SK-N-SH (cell line): ENCODE measurements around the gene TIGIT. TPM values are rescaled to one million over a fixed set of nuclear protein-coding genes. Genes with fewer than 3 reads are reported as not detected.

ENCODE experiments used
- CTCF ChIA-PET: fragments of 300-600, 350-600 bp; formaldehyde crosslinking; extraction: SDS; loops from one replicate; lab custom pipeline; 2021; lab: Yijun Ruan, JAX
- POLR2A ChIA-PET: fragments of 350-600 bp; sonication (Branson Sonifier 250); formaldehyde crosslinking; extraction: SDS; loops from one replicate; lab custom pipeline; 2020; ENCODE audit warnings: antibody characterized with exemption, inconsistent platforms; lab: Yijun Ruan, JAX
- DNase-seq: peaks from one replicate; pipeline ENCODE4 v3.0.0; 2012
- H2AFZ ChIP-seq: fragments of 200-600 bp; sonication (generic); 2 replicates; pipeline ENCODE4 v1.8.1; 2016; ENCODE audit warnings: antibody characterized with exemption, mild to moderate bottlenecking, low read depth
- H3F3A ChIP-seq: fragments of 200-600 bp; sonication (generic); replicated peaks from 2 replicates; pipeline ENCODE3; 2016; ENCODE audit warnings: antibody characterized with exemption, mild to moderate bottlenecking; ENCODE audit not compliant: insufficient read depth
- H3K27ac ChIP-seq, 2 experiments: fragments of 200-500 bp in 1 of 2; fragments of 200-600 bp in 1 of 2; sonication (Bioruptor generic) in 1 of 2; sonication (generic), shearing (Covaris generic) in 1 of 2; 2 replicates each; pipeline versions ENCODE4 v1.5.1 to v1.6.1; 2014 to 2016; ENCODE audit warnings: low read depth in 2 of 2, inconsistent platforms in 1 of 2, low read length in 1 of 2, mild to moderate bottlenecking in 1 of 2, mixed read lengths in 1 of 2
- H3K27me3 ChIP-seq: fragments of 200-600 bp; sonication (generic), shearing (Covaris generic); 2 replicates; pipeline ENCODE4 v1.6.1; 2016; ENCODE audit warnings: mixed run types; ENCODE audit not compliant: insufficient read depth
- H3K36me3 ChIP-seq, 2 experiments: fragments of 200-500 bp in 1 of 2; fragments of 200-600 bp in 1 of 2; sonication (Bioruptor generic) in 1 of 2; sonication (generic) in 1 of 2; replicated peaks in 1 of 2; 2 replicates each; pipeline versions ENCODE3 to v1.5.1; 2014 to 2016; ENCODE audit warnings: low read length in 1 of 2, mild to moderate bottlenecking in 1 of 2; ENCODE audit not compliant: insufficient read depth in 2 of 2, control insufficient read depth in 1 of 2
- H3K4me1 ChIP-seq, 2 experiments: fragments of 200-500 bp in 1 of 2; fragments of 200-600 bp in 1 of 2; sonication (Bioruptor generic) in 1 of 2; sonication (generic), shearing (Covaris generic) in 1 of 2; 2 replicates each; pipeline versions ENCODE4 v1.5.1 to v1.6.1; 2014 to 2016; ENCODE audit warnings: low read depth in 1 of 2, low read length in 1 of 2, mixed run types in 1 of 2; ENCODE audit not compliant: insufficient read depth in 2 of 2, control insufficient read depth in 1 of 2
- H3K4me2 ChIP-seq: fragments of 200-600 bp; sonication (generic), shearing (Covaris generic); 2 replicates; pipeline ENCODE4 v1.6.1; 2017; ENCODE audit warnings: mixed run types
- H3K4me3 ChIP-seq, 2 experiments: fragments of 200-500 bp in 1 of 2; fragments of 200-600 bp in 1 of 2; sonication (Bioruptor generic) in 1 of 2; sonication (generic), shearing (Covaris generic) in 1 of 2; 2 replicates each; pipeline versions ENCODE4 v1.5.1 to v1.8.1; 2014 to 2016; ENCODE audit warnings: low read depth in 2 of 2, inconsistent platforms in 1 of 2, low read length in 1 of 2, mild to moderate bottlenecking in 1 of 2, mixed read lengths in 1 of 2, moderate library complexity in 1 of 2
- H3K79me2 ChIP-seq: fragments of 200-600 bp; sonication (generic); 2 replicates; pipeline ENCODE4 v1.8.1; 2017; ENCODE audit warnings: mild to moderate bottlenecking; ENCODE audit not compliant: insufficient read depth
- H3K9ac ChIP-seq: fragments of 200-600 bp; sonication (generic); 2 replicates; pipeline ENCODE4 v1.6.1; 2017; ENCODE audit warnings: mixed run types
- H3K9me2 ChIP-seq: fragments of 200-600 bp; sonication (generic); 2 replicates; pipeline ENCODE4 v1.6.1; 2017; ENCODE audit warnings: mixed run types
- H3K9me3 ChIP-seq: fragments of 200-600 bp; sonication (generic); 2 replicates; pipeline ENCODE4 v1.6.1; 2017; ENCODE audit warnings: mixed run types, mild to moderate bottlenecking, moderate library complexity
- H4K20me1 ChIP-seq: fragments of 200-600 bp; sonication (generic); 2 replicates; pipeline ENCODE4 v1.6.1; 2017; ENCODE audit warnings: mild to moderate bottlenecking, mixed run types; ENCODE audit not compliant: insufficient read depth
- CHD2 ChIP-seq: fragments of 150-350 bp; IDR thresholded peaks from 2 replicates; pipeline ENCODE4 v1.6.1; 2018; ENCODE audit warnings: low read length; ENCODE audit not compliant: partially characterized antibody
- ELF1 ChIP-seq: IDR thresholded peaks from 2 replicates; pipeline ENCODE4 v1.4.0; 2012
- EP300 ChIP-seq, 2 experiments: IDR thresholded peaks; 2 replicates each; pipeline versions ENCODE4 v1.4.0 to v1.6.1; 2012; ENCODE audit warnings: borderline replicate concordance in 1 of 2, low read depth in 1 of 2, low read length in 1 of 2
- EZH2phosphoT487 ChIP-seq: fragments of 200-600 bp; sonication (generic); IDR thresholded peaks from 2 replicates; pipeline ENCODE4 v1.6.1; 2017; ENCODE audit warnings: low read depth, mixed run types, mild to moderate bottlenecking, antibody characterized with exemption, moderate library complexity, borderline replicate concordance
- FOXJ3 ChIP-seq: sonication (generic); formaldehyde crosslinking; IDR thresholded peaks from 2 replicates; pipeline ENCODE4 v1.5.1; 2020; ENCODE audit warnings: mild to moderate bottlenecking, missing genetic modification reagents
- FOXM1 ChIP-seq: IDR thresholded peaks from 2 replicates; pipeline ENCODE4 v1.4.0; 2012; ENCODE audit warnings: low read depth, mild to moderate bottlenecking
- JUND ChIP-seq: IDR thresholded peaks from 2 replicates; pipeline ENCODE4 v1.4.0; 2012
- MAX ChIP-seq: IDR thresholded peaks from 2 replicates; pipeline ENCODE4 v1.4.0; 2012; ENCODE audit warnings: low read depth
- MXI1 ChIP-seq: IDR thresholded peaks from 2 replicates; pipeline ENCODE4 v1.6.1; 2012; ENCODE audit warnings: mild to moderate bottlenecking, low read depth, low read length, improper control_type of control experiment
- NFIC ChIP-seq: IDR thresholded peaks from 2 replicates; pipeline ENCODE4 v1.4.0; 2012; ENCODE audit warnings: borderline replicate concordance
- RAD21 ChIP-seq: IDR thresholded peaks from 2 replicates; pipeline ENCODE4 v1.6.1; 2012; ENCODE audit warnings: mild to moderate bottlenecking, low read length
- RCOR1 ChIP-seq: fragments of 150-350 bp; IDR thresholded peaks from 2 replicates; pipeline ENCODE4 v1.6.1; 2017; ENCODE audit warnings: antibody characterized with exemption, low read length
- REST ChIP-seq: IDR thresholded peaks from 2 replicates; pipeline ENCODE4 v1.6.1; 2012; ENCODE audit warnings: mild to moderate bottlenecking, low read depth, low read length, moderate library complexity
- RFX5 ChIP-seq: IDR thresholded peaks from 2 replicates; pipeline ENCODE4 v1.6.1; 2012; ENCODE audit warnings: mild to moderate bottlenecking, improper control_type of control experiment, low read length
- RXRA ChIP-seq: IDR thresholded peaks from 2 replicates; pipeline ENCODE4 v1.4.0; 2012; ENCODE audit warnings: low read depth, mild to moderate bottlenecking, borderline replicate concordance
- TAF1 ChIP-seq: IDR thresholded peaks from 2 replicates; pipeline ENCODE4 v1.6.1; 2012; ENCODE audit warnings: low read depth, mild to moderate bottlenecking, low read length, moderate library complexity, borderline replicate concordance
- USF1 ChIP-seq: IDR thresholded peaks from 2 replicates; pipeline ENCODE4 v1.4.0; 2012; ENCODE audit warnings: low read depth, borderline replicate concordance
- ZBTB33 ChIP-seq: IDR thresholded peaks from 2 replicates; pipeline ENCODE4 v1.4.0; 2012; ENCODE audit warnings: low read depth, borderline replicate concordance
- WGBS: methylation state at CpG from one replicate; pipeline ENCODE4 v1.1.6; 2017; ENCODE audit warnings: low lambda C conversion rate; 5-methylcytosine and 5-hydroxymethylcytosine counted together
- polyA plus RNA-seq, 3 experiments: library from polyadenylated mRNA; depleted of rRNA; stranded (reverse); fragments of >200 nt; gene quantifications; 2 replicates each; pipeline ENCODE4 v1.2.3, GENCODE V29; 2012

Gene TIGIT
- polyA plus RNA-seq, 1 of the 3 experiments (the other 2 are of a cell fraction): not detected

- Histone ChIP-seq H3K9me2 (no peaks in the 10 kb centered on the region), H2AFZ (no peak overlapping the region), H3K36me3 (no peaks in the 10 kb centered on the region), H3K4me3 (no peak overlapping the region), H4K20me1 (no peaks in the 10 kb centered on the region), H3K27me3 (no peaks in the 10 kb centered on the region), H3K4me1 (peaks cover 0 to 6% of the 10 kb centered on the region in 2 experiments; a peak in 1 of 4 replicates), H3K9ac (no peak overlapping the region), H3F3A (no peaks in the 10 kb centered on the region), H3K9me3 (no peaks in the 10 kb centered on the region), H3K4me2 (no peak overlapping the region), H3K79me2 (no peaks in the 10 kb centered on the region), H3K27ac (no peak overlapping the region)
- TF ChIP-seq RCOR1: no peak
- TF ChIP-seq RXRA: no peak
- TF ChIP-seq JUND: no peak
- no peak for TF ChIP-seq REST
- ChIA-PET POLR2A (no interaction called here), CTCF (no interaction called here)
- 47% methylated on average over 1 of the region's 1 CpG for WGBS
- no peak for DNase-seq
Observed at GRCh38 chr3:114253505-114253904, 40.3 kb upstream of the TIGIT start.

GRCh38 chr3:114259566-114259965 is 34.3 kb upstream of the TIGIT start:
- no peak overlapping the region for H3K9ac ChIP-seq
- no peak overlapping the region for H3K4me3 ChIP-seq
- H3K36me3 ChIP-seq: no peaks in the 10 kb centered on the region
- no peaks in the 10 kb centered on the region for H3K79me2 ChIP-seq
- no peaks in the 10 kb centered on the region for H3K9me3 ChIP-seq
- H3K27me3 ChIP-seq: no peaks in the 10 kb centered on the region
- H2AFZ ChIP-seq: no peak overlapping the region
- CTCF ChIA-PET: no interaction called here
- H3K27ac ChIP-seq: no peak overlapping the region
- no peak overlapping the region for H3K4me2 ChIP-seq
- no peak for DNase-seq
- POLR2A ChIA-PET: no interaction called here
- 0% methylated on average over 1 of the region's 1 CpG for WGBS
- no peaks in the 10 kb centered on the region for H3K4me1 ChIP-seq
- H3F3A ChIP-seq: no peaks in the 10 kb centered on the region
- H4K20me1 ChIP-seq: no peaks in the 10 kb centered on the region
- H3K9me2 ChIP-seq: no peaks in the 10 kb centered on the region
- TF ChIP-seq USF1 (no peak), TAF1 (no peak), NFIC (no peak), FOXJ3 (CRISPR knock-in tag) (no peak), EP300 (IDR thresholded peaks at IDR 0.05; ENCODE audit: borderline replicate concordance in 1 of 2, low read depth in 1 of 2, low read length in 1 of 2) (no peak), FOXM1 (no peak), RAD21 (no peak), MXI1 (no peak), MAX (no peak), EZH2phosphoT487 (no peak), ZBTB33 (no peak), REST (no peak), CHD2 (no peak), RFX5 (no peak), ELF1 (no peak)
